HepG2 (cell line): ENCODE data around the gene OVOL3. TPM values are rescaled to one million over a fixed set of nuclear protein-coding genes. Genes with fewer than 3 reads are reported as not detected.

ENCODE experiments used
- ATAC-seq: fragments of 200-7000 bp; cut with Tn5 transposase; 3 replicates; pipeline ENCODE4 v1.9.1; 2020; ENCODE audit warnings: mild to moderate bottlenecking, moderate library complexity
- BruUV-seq: library from RNA; stranded (reverse); fragments of 400-500 nt; replicated peaks from 2 replicates; lab custom pipeline; 2021; lab: Mats Ljungman, UMichigan
- CTCF ChIA-PET: fragments of 300-600 bp; formaldehyde crosslinking; extraction: SDS; loops from one replicate; lab custom pipeline; 2021; ENCODE audit warnings: low total read pairs, inconsistent platforms, low intra/inter-chr PET ratio; lab: Yijun Ruan, JAX
- POLR2A ChIA-PET: fragments of 350-600 bp; sonication (Branson Sonifier 250); formaldehyde crosslinking; loops from one replicate; lab custom pipeline; 2020; ENCODE audit warnings: antibody characterized with exemption, inconsistent platforms; lab: Yijun Ruan, JAX
- DNase-seq: peaks from one replicate; pipeline ENCODE4 v3.0.0-alpha.2; 2015; ENCODE audit warnings: low spot score
- FAIRE-seq: peaks from 3 replicates; lab custom pipeline; 2011; peaks lifted over from hg19 to GRCh38; lab: Jason Lieb, UNC
- H2AFZ ChIP-seq: one replicate; pipeline ENCODE4 v1.6.1; 2011; ENCODE audit warnings: low read length, inconsistent platforms
- H3K27ac ChIP-seq: fragments of 300-600 bp; 3 replicates; pipeline ENCODE4 v1.8.0; 2011; ENCODE audit warnings: mixed run types, mild to moderate bottlenecking, mixed read lengths, low read length, inconsistent platforms; ENCODE audit not compliant: insufficient read depth; ENCODE audit errors: extremely low read length
- H3K27me3 ChIP-seq, 2 experiments: fragments of 200-600 bp in 1 of 2; 2 replicates in 1 of 2; 3 replicates in 1 of 2; pipeline versions ENCODE4 v1.6.0 to v1.8.0; 2011; ENCODE audit warnings: low read length in 2 of 2, mild to moderate bottlenecking in 2 of 2, moderate library complexity in 2 of 2, inconsistent platforms in 1 of 2; ENCODE audit not compliant: insufficient read depth in 2 of 2, control insufficient read depth in 1 of 2
- H3K36me3 ChIP-seq, 2 experiments: fragments of 200-600 bp in 1 of 2; replicated peaks in 1 of 2; 2 replicates in 1 of 2; 3 replicates in 1 of 2; pipeline versions ENCODE4 v1.5.1 to v1.8.0; 2011; ENCODE audit warnings: low read length in 2 of 2, inconsistent platforms in 1 of 2; ENCODE audit not compliant: insufficient read depth in 2 of 2, control insufficient read depth in 1 of 2
- H3K4me1 ChIP-seq: 2 replicates; pipeline ENCODE4 v1.5.1; 2012; ENCODE audit warnings: low read length, inconsistent platforms; ENCODE audit not compliant: insufficient read depth
- H3K4me2 ChIP-seq: 2 replicates; pipeline ENCODE4 v1.6.0; 2011; ENCODE audit warnings: low read depth, low read length, inconsistent platforms
- H3K4me3 ChIP-seq, 3 experiments: fragments of 200-600 bp in 1 of 3; sonication (generic), shearing (Covaris generic) in 1 of 3; replicated peaks in 1 of 3; 2 replicates each; pipeline ENCODE4 v1.5.1; 2011 to 2016; ENCODE audit warnings: low read length in 3 of 3, inconsistent platforms in 2 of 3, low read depth in 2 of 3, mild to moderate bottlenecking in 2 of 3, control low read depth in 1 of 3, mixed read lengths in 1 of 3; ENCODE audit not compliant: insufficient read depth in 1 of 3
- H3K79me2 ChIP-seq: one replicate; pipeline ENCODE4 v1.6.1; 2011; ENCODE audit warnings: low read length, inconsistent platforms; ENCODE audit not compliant: insufficient read depth
- H3K9ac ChIP-seq: 2 replicates; pipeline ENCODE4 v1.6.0; 2011; ENCODE audit warnings: mild to moderate bottlenecking, low read depth, low read length, inconsistent platforms; ENCODE audit not compliant: insufficient read depth
- H3K9me3 ChIP-seq: 2 replicates; pipeline ENCODE4 v1.5.1; 2012; ENCODE audit warnings: mild to moderate bottlenecking, low read length
- H4K20me1 ChIP-seq: 2 replicates; pipeline ENCODE4 v1.6.0; 2011; ENCODE audit warnings: inconsistent platforms, mild to moderate bottlenecking, low read length, moderate library complexity; ENCODE audit not compliant: insufficient read depth
- HNRNPLL ChIP-seq: fragments of 200-400 bp; formaldehyde crosslinking; IDR thresholded peaks from 2 replicates; pipeline ENCODE4 v1.6.1; 2017; ENCODE audit warnings: mild to moderate bottlenecking, low read depth, low read length; ENCODE audit not compliant: poor library complexity, severe bottlenecking
- KDM4B ChIP-seq: sonication (generic); formaldehyde crosslinking; IDR thresholded peaks from 2 replicates; pipeline ENCODE4 v1.4.0; 2020; ENCODE audit warnings: missing genetic modification reagents
- ZNF296 ChIP-seq: sonication (generic); formaldehyde crosslinking; conservative IDR thresholded peaks from 2 replicates; pipeline ENCODE4 v1.5.0; 2020; ENCODE audit warnings: mild to moderate bottlenecking, missing genetic modification reagents
- ZNF552 ChIP-seq: sonication (generic); formaldehyde crosslinking; IDR thresholded peaks from 2 replicates; pipeline ENCODE4 v1.9.0; 2022; ENCODE audit warnings: missing genetic modification reagents, mild to moderate bottlenecking, borderline replicate concordance
- ZNF670 ChIP-seq: sonication (generic); formaldehyde crosslinking; IDR thresholded peaks from 2 replicates; pipeline ENCODE4 v1.8.0; 2022; ENCODE audit warnings: mild to moderate bottlenecking, missing genetic modification reagents, borderline replicate concordance
- ZNF768 ChIP-seq: sonication (generic); formaldehyde crosslinking; IDR thresholded peaks from 2 replicates; pipeline ENCODE4 v1.4.0; 2020; ENCODE audit warnings: missing genetic modification reagents
- WGBS: methylation state at CpG from one replicate; pipeline ENCODE4 v1.1.6; 2017; ENCODE audit warnings: low lambda C conversion rate; 5-methylcytosine and 5-hydroxymethylcytosine counted together
- in situ Hi-C: cut with HindIII; loops from 2 replicates; pipeline ENCODE4 v1.10.0; 2017; ENCODE audit warnings: low pct_unique_long_range_greater_than_20kb; ENCODE audit not compliant: extremely low pct_ligation_motif_present
- intact Hi-C: fragments of 100-400 bp; cut with micrococcal nuclease; formaldehyde crosslinking; loops from one replicate; pipeline ENCODE4 v1.10.0; 2022; ENCODE audit not compliant: unreplicated experiment
- polyA plus RNA-seq, 8 experiments: library from polyadenylated mRNA; depleted of rRNA in 3 of 8; stranded (reverse) in 7 of 8; unstranded in 1 of 8; fragments of >200 nt; fragmentation: Illumina TruSeq in 4 of 8; extraction: Trizol in 4 of 8; gene quantifications; 2 replicates each; pipeline versions ENCODE4 v1.2.1 to v1.2.3, GENCODE V29; 2011 to 2016; ENCODE audit warnings: low read depth in 4 of 8, missing spikeins in 1 of 8, mixed read lengths in 1 of 8; ENCODE audit not compliant: insufficient read depth in 1 of 8
- total RNA-seq, 5 experiments: library from RNA; depleted of rRNA; stranded (reverse); fragments of >200 nt; fragmentation: Illumina TruSeq; extraction: Trizol; gene quantifications; 2 replicates each; pipeline ENCODE4 v1.2.3, GENCODE V29; 2016; ENCODE audit warnings: low read depth in 1 of 5
- TF ChIP-seq, protein P1 (sequence below): sonication (generic); formaldehyde crosslinking; IDR thresholded peaks from 2 replicates; pipeline ENCODE4 v1.5.0; 2020; ENCODE audit warnings: missing genetic modification reagents
- TF ChIP-seq, protein P2 (sequence below): sonication (generic); formaldehyde crosslinking; conservative IDR thresholded peaks from 2 replicates; pipeline ENCODE4 v1.8.1; 2023; ENCODE audit warnings: missing genetic modification reagents

The OVOL3 gene
- total and polyA plus RNA-seq, 2 of the 13 experiments (the other 11 are each of a cell fraction or from before 2014, with no cell fraction given) = not detected

- FAIRE-seq = no peak
- intact Hi-C loops = no loop called here
- ChIA-PET POLR2A (no interaction called here), CTCF (no interaction called here)
- H3K9ac ChIP-seq = no peak overlapping the region
- in situ Hi-C loops = no loop called here
- H3K4me2 ChIP-seq = no peak overlapping the region
- no TSS peak for BruUV-seq
- peaks cover 19 to 51% of the 10 kb centered on the region in 2 experiments; a peak in 4 of 5 replicates for H3K36me3 ChIP-seq
- no peak for DNase-seq
- H3K27ac ChIP-seq = no peak overlapping the region
- H3K4me3 ChIP-seq = no peak overlapping the region
- H3K9me3 ChIP-seq = no peaks in the 10 kb centered on the region
- H2AFZ ChIP-seq = no peak overlapping the region
- ATAC-seq = no peak
- no peaks in the 10 kb centered on the region for H3K79me2 ChIP-seq
- H4K20me1 ChIP-seq = no peaks in the 10 kb centered on the region
- TF ChIP-seq HNRNPLL = no peak
- TF ChIP-seq, protein P1, sequence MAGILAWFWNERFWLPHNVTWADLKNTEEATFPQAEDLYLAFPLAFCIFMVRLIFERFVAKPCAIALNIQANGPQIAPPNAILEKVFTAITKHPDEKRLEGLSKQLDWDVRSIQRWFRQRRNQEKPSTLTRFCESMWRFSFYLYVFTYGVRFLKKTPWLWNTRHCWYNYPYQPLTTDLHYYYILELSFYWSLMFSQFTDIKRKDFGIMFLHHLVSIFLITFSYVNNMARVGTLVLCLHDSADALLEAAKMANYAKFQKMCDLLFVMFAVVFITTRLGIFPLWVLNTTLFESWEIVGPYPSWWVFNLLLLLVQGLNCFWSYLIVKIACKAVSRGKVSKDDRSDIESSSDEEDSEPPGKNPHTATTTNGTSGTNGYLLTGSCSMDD (CRISPR knock-in tag) = no peak
- no peak for TF ChIP-seq ZNF670 (CRISPR knock-in tag)
- TF ChIP-seq KDM4B (CRISPR knock-in tag) = no peak
- TF ChIP-seq, protein P2, sequence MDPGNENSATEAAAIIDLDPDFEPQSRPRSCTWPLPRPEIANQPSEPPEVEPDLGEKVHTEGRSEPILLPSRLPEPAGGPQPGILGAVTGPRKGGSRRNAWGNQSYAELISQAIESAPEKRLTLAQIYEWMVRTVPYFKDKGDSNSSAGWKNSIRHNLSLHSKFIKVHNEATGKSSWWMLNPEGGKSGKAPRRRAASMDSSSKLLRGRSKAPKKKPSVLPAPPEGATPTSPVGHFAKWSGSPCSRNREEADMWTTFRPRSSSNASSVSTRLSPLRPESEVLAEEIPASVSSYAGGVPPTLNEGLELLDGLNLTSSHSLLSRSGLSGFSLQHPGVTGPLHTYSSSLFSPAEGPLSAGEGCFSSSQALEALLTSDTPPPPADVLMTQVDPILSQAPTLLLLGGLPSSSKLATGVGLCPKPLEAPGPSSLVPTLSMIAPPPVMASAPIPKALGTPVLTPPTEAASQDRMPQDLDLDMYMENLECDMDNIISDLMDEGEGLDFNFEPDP (CRISPR knock-in tag) = no peak
- TF ChIP-seq ZNF552 (CRISPR knock-in tag) = no peak
- no peak for TF ChIP-seq ZNF296 (CRISPR knock-in tag)
- TF ChIP-seq ZNF768 (CRISPR knock-in tag) = no peak
- no peaks in the 10 kb centered on the region for H3K27me3 ChIP-seq
- H3K4me1 ChIP-seq = no peaks in the 10 kb centered on the region
- WGBS = 98% methylated on average over 6 of the region's 6 CpGs
These were observed 13.9 kb upstream of the OVOL3 start for GRCh38 chr19:36097036-36097435.
